SK-N-SH (cell line): ENCODE data around the gene OAS1. TPM values are rescaled to one million over a fixed set of nuclear protein-coding genes. Genes with fewer than 3 reads are reported as not detected.

Source experiments
- CTCF ChIA-PET: fragments of 300-600, 350-600 bp; formaldehyde crosslinking; extraction: SDS; loops from one replicate; lab custom pipeline; 2021; lab: Yijun Ruan, JAX
- POLR2A ChIA-PET: fragments of 350-600 bp; sonication (Branson Sonifier 250); formaldehyde crosslinking; extraction: SDS; loops from one replicate; lab custom pipeline; 2020; ENCODE audit warnings: antibody characterized with exemption, inconsistent platforms; lab: Yijun Ruan, JAX
- DNase-seq: peaks from one replicate; pipeline ENCODE4 v3.0.0; 2012
- H2AFZ ChIP-seq: fragments of 200-600 bp; sonication (generic); 2 replicates; pipeline ENCODE4 v1.8.1; 2016; ENCODE audit warnings: antibody characterized with exemption, mild to moderate bottlenecking, low read depth
- H3F3A ChIP-seq: fragments of 200-600 bp; sonication (generic); replicated peaks from 2 replicates; pipeline ENCODE3; 2016; ENCODE audit warnings: antibody characterized with exemption, mild to moderate bottlenecking; ENCODE audit not compliant: insufficient read depth
- H3K27ac ChIP-seq, 2 experiments: fragments of 200-500 bp in 1 of 2; fragments of 200-600 bp in 1 of 2; sonication (Bioruptor generic) in 1 of 2; sonication (generic), shearing (Covaris generic) in 1 of 2; 2 replicates each; pipeline versions ENCODE4 v1.5.1 to v1.6.1; 2014 to 2016; ENCODE audit warnings: low read depth in 2 of 2, inconsistent platforms in 1 of 2, low read length in 1 of 2, mild to moderate bottlenecking in 1 of 2, mixed read lengths in 1 of 2
- H3K27me3 ChIP-seq: fragments of 200-600 bp; sonication (generic), shearing (Covaris generic); 2 replicates; pipeline ENCODE4 v1.6.1; 2016; ENCODE audit warnings: mixed run types; ENCODE audit not compliant: insufficient read depth
- H3K36me3 ChIP-seq, 2 experiments: fragments of 200-500 bp in 1 of 2; fragments of 200-600 bp in 1 of 2; sonication (Bioruptor generic) in 1 of 2; sonication (generic) in 1 of 2; replicated peaks in 1 of 2; 2 replicates each; pipeline versions ENCODE3 to v1.5.1; 2014 to 2016; ENCODE audit warnings: low read length in 1 of 2, mild to moderate bottlenecking in 1 of 2; ENCODE audit not compliant: insufficient read depth in 2 of 2, control insufficient read depth in 1 of 2
- H3K4me1 ChIP-seq, 2 experiments: fragments of 200-500 bp in 1 of 2; fragments of 200-600 bp in 1 of 2; sonication (Bioruptor generic) in 1 of 2; sonication (generic), shearing (Covaris generic) in 1 of 2; 2 replicates each; pipeline versions ENCODE4 v1.5.1 to v1.6.1; 2014 to 2016; ENCODE audit warnings: low read depth in 1 of 2, low read length in 1 of 2, mixed run types in 1 of 2; ENCODE audit not compliant: insufficient read depth in 2 of 2, control insufficient read depth in 1 of 2
- H3K4me2 ChIP-seq: fragments of 200-600 bp; sonication (generic), shearing (Covaris generic); 2 replicates; pipeline ENCODE4 v1.6.1; 2017; ENCODE audit warnings: mixed run types
- H3K4me3 ChIP-seq, 2 experiments: fragments of 200-500 bp in 1 of 2; fragments of 200-600 bp in 1 of 2; sonication (Bioruptor generic) in 1 of 2; sonication (generic), shearing (Covaris generic) in 1 of 2; 2 replicates each; pipeline versions ENCODE4 v1.5.1 to v1.8.1; 2014 to 2016; ENCODE audit warnings: low read depth in 2 of 2, inconsistent platforms in 1 of 2, low read length in 1 of 2, mild to moderate bottlenecking in 1 of 2, mixed read lengths in 1 of 2, moderate library complexity in 1 of 2
- H3K79me2 ChIP-seq: fragments of 200-600 bp; sonication (generic); 2 replicates; pipeline ENCODE4 v1.8.1; 2017; ENCODE audit warnings: mild to moderate bottlenecking; ENCODE audit not compliant: insufficient read depth
- H3K9ac ChIP-seq: fragments of 200-600 bp; sonication (generic); 2 replicates; pipeline ENCODE4 v1.6.1; 2017; ENCODE audit warnings: mixed run types
- H3K9me2 ChIP-seq: fragments of 200-600 bp; sonication (generic); 2 replicates; pipeline ENCODE4 v1.6.1; 2017; ENCODE audit warnings: mixed run types
- H3K9me3 ChIP-seq: fragments of 200-600 bp; sonication (generic); 2 replicates; pipeline ENCODE4 v1.6.1; 2017; ENCODE audit warnings: mixed run types, mild to moderate bottlenecking, moderate library complexity
- H4K20me1 ChIP-seq: fragments of 200-600 bp; sonication (generic); 2 replicates; pipeline ENCODE4 v1.6.1; 2017; ENCODE audit warnings: mild to moderate bottlenecking, mixed run types; ENCODE audit not compliant: insufficient read depth
- CHD2 ChIP-seq: fragments of 150-350 bp; IDR thresholded peaks from 2 replicates; pipeline ENCODE4 v1.6.1; 2018; ENCODE audit warnings: low read length; ENCODE audit not compliant: partially characterized antibody
- ELF1 ChIP-seq: IDR thresholded peaks from 2 replicates; pipeline ENCODE4 v1.4.0; 2012
- EP300 ChIP-seq, 2 experiments: IDR thresholded peaks; 2 replicates each; pipeline versions ENCODE4 v1.4.0 to v1.6.1; 2012; ENCODE audit warnings: borderline replicate concordance in 1 of 2, low read depth in 1 of 2, low read length in 1 of 2
- GATA2 ChIP-seq: sonication (generic); formaldehyde crosslinking; IDR thresholded peaks from 2 replicates; pipeline ENCODE4 v1.5.0; 2020; ENCODE audit warnings: mild to moderate bottlenecking, missing genetic modification reagents
- MEF2A ChIP-seq: IDR thresholded peaks from 2 replicates; pipeline ENCODE4 v1.4.0; 2012; ENCODE audit warnings: low read depth, borderline replicate concordance
- MXI1 ChIP-seq: IDR thresholded peaks from 2 replicates; pipeline ENCODE4 v1.6.1; 2012; ENCODE audit warnings: mild to moderate bottlenecking, low read depth, low read length, improper control_type of control experiment
- NFIC ChIP-seq: IDR thresholded peaks from 2 replicates; pipeline ENCODE4 v1.4.0; 2012; ENCODE audit warnings: borderline replicate concordance
- NRF1 ChIP-seq: IDR thresholded peaks from 2 replicates; pipeline ENCODE4 v1.6.1; 2012; ENCODE audit warnings: low read depth, mild to moderate bottlenecking, low read length
- PBX3 ChIP-seq: IDR thresholded peaks from 2 replicates; pipeline ENCODE4; 2012
- POLR2AphosphoS5 ChIP-seq: IDR thresholded peaks from 2 replicates; pipeline ENCODE4 v1.6.1; 2012; ENCODE audit warnings: low read depth, low read length
- RAD21 ChIP-seq: IDR thresholded peaks from 2 replicates; pipeline ENCODE4 v1.6.1; 2012; ENCODE audit warnings: mild to moderate bottlenecking, low read length
- RCOR1 ChIP-seq: fragments of 150-350 bp; IDR thresholded peaks from 2 replicates; pipeline ENCODE4 v1.6.1; 2017; ENCODE audit warnings: antibody characterized with exemption, low read length
- REST ChIP-seq: IDR thresholded peaks from 2 replicates; pipeline ENCODE4 v1.6.1; 2012; ENCODE audit warnings: mild to moderate bottlenecking, low read depth, low read length, moderate library complexity
- RFX5 ChIP-seq: IDR thresholded peaks from 2 replicates; pipeline ENCODE4 v1.6.1; 2012; ENCODE audit warnings: mild to moderate bottlenecking, improper control_type of control experiment, low read length
- SIN3A ChIP-seq: IDR thresholded peaks from 2 replicates; pipeline ENCODE4 v1.6.1; 2012; ENCODE audit warnings: low read depth, mild to moderate bottlenecking, low read length, moderate library complexity, borderline replicate concordance
- TEAD4 ChIP-seq: IDR thresholded peaks from 2 replicates; pipeline ENCODE4 v1.4.0; 2012; ENCODE audit warnings: mild to moderate bottlenecking, borderline replicate concordance; ENCODE audit not compliant: insufficient read depth
- USF1 ChIP-seq: IDR thresholded peaks from 2 replicates; pipeline ENCODE4 v1.4.0; 2012; ENCODE audit warnings: low read depth, borderline replicate concordance
- YY1 ChIP-seq: IDR thresholded peaks from 2 replicates; pipeline ENCODE4 v1.4.0; 2012; ENCODE audit warnings: low read depth, mild to moderate bottlenecking
- WGBS: methylation state at CpG from one replicate; pipeline ENCODE4 v1.1.6; 2017; ENCODE audit warnings: low lambda C conversion rate; 5-methylcytosine and 5-hydroxymethylcytosine counted together
- polyA plus RNA-seq, 3 experiments: library from polyadenylated mRNA; depleted of rRNA; stranded (reverse); fragments of >200 nt; gene quantifications; 2 replicates each; pipeline ENCODE4 v1.2.3, GENCODE V29; 2012
- TF ChIP-seq, protein P1 (sequence below): fragments of 150-350 bp; IDR thresholded peaks from 2 replicates; pipeline ENCODE4 v1.6.1; 2017; ENCODE audit warnings: antibody characterized with exemption, low read length, low read depth, borderline replicate concordance
- TF ChIP-seq, protein P2 (sequence below): IDR thresholded peaks from 2 replicates; pipeline ENCODE4 v1.4.0; 2012; ENCODE audit warnings: low read depth, borderline replicate concordance

Gene OAS1
- polyA plus RNA-seq, 1 of the 3 experiments (the other 2 are of a cell fraction), result 1.1 TPM

DNA sequence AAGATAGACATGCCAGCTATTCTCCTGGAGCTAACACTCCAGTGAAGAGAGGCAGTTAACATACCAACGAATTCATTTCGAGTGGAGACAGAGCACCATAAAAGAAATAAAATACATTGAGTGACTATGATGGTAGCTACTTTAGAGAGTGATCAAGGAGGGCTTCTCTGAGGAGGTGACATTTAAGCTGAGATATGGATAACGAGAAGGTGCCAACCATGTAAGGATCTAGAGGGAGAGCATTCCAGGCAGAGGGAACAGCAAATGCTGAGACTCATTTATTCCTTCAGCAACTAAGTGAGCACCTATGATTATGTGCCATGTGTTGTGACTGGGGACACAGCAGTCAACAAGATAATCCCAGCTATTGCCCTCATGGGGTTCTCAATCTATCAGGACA is 28.3 kb upstream of the OAS1 start (continued):
- TF ChIP-seq, protein P1, sequence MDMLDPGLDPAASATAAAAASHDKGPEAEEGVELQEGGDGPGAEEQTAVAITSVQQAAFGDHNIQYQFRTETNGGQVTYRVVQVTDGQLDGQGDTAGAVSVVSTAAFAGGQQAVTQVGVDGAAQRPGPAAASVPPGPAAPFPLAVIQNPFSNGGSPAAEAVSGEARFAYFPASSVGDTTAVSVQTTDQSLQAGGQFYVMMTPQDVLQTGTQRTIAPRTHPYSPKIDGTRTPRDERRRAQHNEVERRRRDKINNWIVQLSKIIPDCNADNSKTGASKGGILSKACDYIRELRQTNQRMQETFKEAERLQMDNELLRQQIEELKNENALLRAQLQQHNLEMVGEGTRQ, result no peak
- no peak for TF ChIP-seq ELF1
- no peak for TF ChIP-seq MEF2A
- no peak for TF ChIP-seq MXI1
- no peak for TF ChIP-seq NFIC
- TF ChIP-seq SIN3A, result no peak
- no peak for TF ChIP-seq GATA2
- no peak for TF ChIP-seq USF1
- no peak for TF ChIP-seq RCOR1

GRCh38 chr12:112879191-112879705 is 27.5 kb upstream of the OAS1 start:
- POLR2A ChIA-PET, result no interaction called here
- CTCF ChIA-PET, result interaction anchor here (1.1 kb wide), 1 partner anchor 12 kb away, joined by 3 read pairs; no protein-coding TSS in a partner anchor
- no peaks in the 10 kb centered on the region for H3F3A ChIP-seq
- no peaks in the 10 kb centered on the region for H4K20me1 ChIP-seq
- peaks cover 0 to 4% of the 10 kb centered on the region in 2 experiments for H3K36me3 ChIP-seq
- no peaks in the 10 kb centered on the region for H3K9me3 ChIP-seq
- no peak overlapping the region for H3K9ac ChIP-seq
- DNase-seq, result no peak
- no peaks in the 10 kb centered on the region for H3K79me2 ChIP-seq
- H3K4me2 ChIP-seq, result no peak overlapping the region
- H3K4me3 ChIP-seq, result no peak overlapping the region
- peaks cover 0 to 18% of the 10 kb centered on the region in 2 experiments; a peak in 1 of 4 replicates for H3K4me1 ChIP-seq
- no peak overlapping the region for H3K27ac ChIP-seq
- H3K27me3 ChIP-seq, result no peaks in the 10 kb centered on the region
- no peak for TF ChIP-seq ELF1
- no peak for TF ChIP-seq MEF2A
- TF ChIP-seq TEAD4, result no peak
- TF ChIP-seq, protein P1, result no peak
- no peak for TF ChIP-seq NFIC
- no peak for TF ChIP-seq CHD2
- TF ChIP-seq, protein P2, sequence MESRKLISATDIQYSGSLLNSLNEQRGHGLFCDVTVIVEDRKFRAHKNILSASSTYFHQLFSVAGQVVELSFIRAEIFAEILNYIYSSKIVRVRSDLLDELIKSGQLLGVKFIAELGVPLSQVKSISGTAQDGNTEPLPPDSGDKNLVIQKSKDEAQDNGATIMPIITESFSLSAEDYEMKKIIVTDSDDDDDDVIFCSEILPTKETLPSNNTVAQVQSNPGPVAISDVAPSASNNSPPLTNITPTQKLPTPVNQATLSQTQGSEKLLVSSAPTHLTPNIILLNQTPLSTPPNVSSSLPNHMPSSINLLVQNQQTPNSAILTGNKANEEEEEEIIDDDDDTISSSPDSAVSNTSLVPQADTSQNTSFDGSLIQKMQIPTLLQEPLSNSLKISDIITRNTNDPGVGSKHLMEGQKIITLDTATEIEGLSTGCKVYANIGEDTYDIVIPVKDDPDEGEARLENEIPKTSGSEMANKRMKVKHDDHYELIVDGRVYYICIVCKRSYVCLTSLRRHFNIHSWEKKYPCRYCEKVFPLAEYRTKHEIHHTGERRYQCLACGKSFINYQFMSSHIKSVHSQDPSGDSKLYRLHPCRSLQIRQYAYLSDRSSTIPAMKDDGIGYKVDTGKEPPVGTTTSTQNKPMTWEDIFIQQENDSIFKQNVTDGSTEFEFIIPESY, result no peak
- TF ChIP-seq EP300 (IDR thresholded peaks at IDR 0.05; ENCODE audit: borderline replicate concordance in 1 of 2, low read depth in 1 of 2, low read length in 1 of 2), result no peak
- no peak for TF ChIP-seq NRF1
- TF ChIP-seq YY1, result no peak
- TF ChIP-seq REST, result no peak
- TF ChIP-seq RFX5, result no peak
- no peak for TF ChIP-seq RAD21
- TF ChIP-seq POLR2AphosphoS5, result no peak
- TF ChIP-seq SIN3A, result no peak
- TF ChIP-seq PBX3, result no peak
- no peak for TF ChIP-seq MXI1
- no peak overlapping the region for H2AFZ ChIP-seq
- whole genome bisulfite sequencing, result 34% methylated on average over 4 of the region's 8 CpGs
- H3K9me2 ChIP-seq, result no peaks in the 10 kb centered on the region
